Keratinocyte (primary cell): ENCODE results near the gene BICDL1. TPM values are rescaled to one million over a fixed set of nuclear protein-coding genes. Genes with fewer than 3 reads are reported as not detected.

Experiments used
- DNase-seq: peaks from one replicate; pipeline ENCODE4 v3.0.0-alpha.2; 2011; ENCODE audit warnings: low read depth, missing footprints, low spot score
- FAIRE-seq: peaks from 2 replicates; lab custom pipeline; 2011; peaks lifted over from hg19 to GRCh38; lab: Jason Lieb, UNC
- H2AFZ ChIP-seq: 2 replicates; pipeline ENCODE4 v1.6.0; 2012; ENCODE audit warnings: low read length, control low read depth, inconsistent platforms; ENCODE audit not compliant: control insufficient read depth
- H3K27ac ChIP-seq: 2 replicates; pipeline ENCODE4 v1.5.1; 2011; ENCODE audit warnings: low read length; ENCODE audit not compliant: control insufficient read depth, insufficient read depth
- H3K27me3 ChIP-seq: 3 replicates; pipeline ENCODE4 v1.6.0; 2011; ENCODE audit warnings: low read length; ENCODE audit not compliant: control insufficient read depth, insufficient read depth; ENCODE audit errors: extremely low read depth
- H3K36me3 ChIP-seq, 2 experiments: 2 replicates in 1 of 2; 3 replicates in 1 of 2; pipeline ENCODE4 v1.5.1; 2011; ENCODE audit warnings: low read length in 2 of 2, mild to moderate bottlenecking in 1 of 2; ENCODE audit not compliant: control insufficient read depth in 2 of 2, insufficient read depth in 2 of 2; ENCODE audit errors: extremely low read depth in 1 of 2
- H3K4me1 ChIP-seq: 3 replicates; pipeline ENCODE4 v1.5.1; 2011; ENCODE audit warnings: low read length; ENCODE audit not compliant: control insufficient read depth, insufficient read depth; ENCODE audit errors: extremely low read depth
- H3K4me2 ChIP-seq: 3 replicates; pipeline ENCODE4 v1.6.0; 2011; ENCODE audit warnings: low read depth, low read length; ENCODE audit not compliant: control insufficient read depth, insufficient read depth; ENCODE audit errors: extremely low read depth
- H3K4me3 ChIP-seq, 3 experiments: fragments of 200-600 bp in 1 of 3; sonication (generic) in 1 of 3; 2 replicates in 2 of 3; 3 replicates in 1 of 3; pipeline ENCODE4 v1.5.1; 2011 to 2016; ENCODE audit warnings: low read length in 3 of 3, mild to moderate bottlenecking in 3 of 3, control low read depth in 2 of 3, inconsistent platforms in 1 of 3, low read depth in 1 of 3, mixed read lengths in 1 of 3, mixed run types in 1 of 3, moderate library complexity in 1 of 3; ENCODE audit not compliant: control insufficient read depth in 2 of 3, insufficient read depth in 2 of 3; ENCODE audit errors: extremely low read depth in 1 of 3
- H3K79me2 ChIP-seq: 2 replicates; pipeline ENCODE4 v1.6.0; 2012; ENCODE audit warnings: low read length; ENCODE audit not compliant: control insufficient read depth, insufficient read depth
- H3K9ac ChIP-seq: 3 replicates; pipeline ENCODE4 v1.6.0; 2011; ENCODE audit warnings: low read length; ENCODE audit not compliant: control insufficient read depth, insufficient read depth; ENCODE audit errors: extremely low read depth
- H3K9me1 ChIP-seq: 3 replicates; pipeline ENCODE4 v1.6.0; 2011; ENCODE audit warnings: low read length; ENCODE audit not compliant: control insufficient read depth, insufficient read depth; ENCODE audit errors: extremely low read depth
- H3K9me3 ChIP-seq: 2 replicates; pipeline ENCODE4 v1.5.1; 2012; ENCODE audit warnings: low read depth, low read length; ENCODE audit not compliant: control insufficient read depth
- H4K20me1 ChIP-seq: 3 replicates; pipeline ENCODE4 v1.6.0; 2011; ENCODE audit warnings: low read length; ENCODE audit not compliant: control insufficient read depth, insufficient read depth; ENCODE audit errors: extremely low read depth
- EZH2 ChIP-seq: IDR thresholded peaks from one replicate; pipeline ENCODE4 v1.6.1; 2012; ENCODE audit warnings: inconsistent platforms, mild to moderate bottlenecking, low read length, moderate library complexity
- dilution Hi-C: fragments of 300-500 bp; cut with MboI; formaldehyde crosslinking; loops from one replicate; pipeline ENCODE4 v1.7.0; 2020; ENCODE audit warnings: low sequenced_read_pairs; ENCODE audit not compliant: extremely low pct_ligation_motif_present
- polyA plus RNA-seq, 5 experiments: library from polyadenylated mRNA; depleted of rRNA in 3 of 5; stranded (reverse) in 3 of 5; stranded (forward) in 1 of 5; unstranded in 1 of 5; fragments of >200 nt; gene quantifications; 1 replicate in 1 of 5; 2 replicates in 3 of 5; 3 replicates in 1 of 5; pipeline versions ENCODE4 v1.2.1 to v1.2.3, GENCODE V29; 2011 to 2012; ENCODE audit warnings: missing spikeins in 2 of 5, low read depth in 1 of 5, low replicate concordance in 1 of 5
- TF ChIP-seq, protein P1 (sequence below), 3 experiments: IDR thresholded peaks in 1 of 3; conservative IDR thresholded peaks in 1 of 3; optimal IDR thresholded peaks in 1 of 3; 2 replicates in 2 of 3; 3 replicates in 1 of 3; pipeline versions ENCODE3 to v1.5.1; 2011; ENCODE audit warnings: low read length in 3 of 3, mild to moderate bottlenecking in 3 of 3, moderate library complexity in 2 of 3, control low read depth in 1 of 3, inconsistent platforms in 1 of 3; ENCODE audit not compliant: insufficient read depth in 2 of 3; ENCODE audit errors: extremely low read depth in 1 of 3

Gene BICDL1
- polyA plus RNA-seq, 1 donor (not counting 4 experiments of a cell fraction or from before 2014, with no cell fraction given) = 6.4 TPM

- TF ChIP-seq EZH2 = no peak
- TF ChIP-seq, protein P1, sequence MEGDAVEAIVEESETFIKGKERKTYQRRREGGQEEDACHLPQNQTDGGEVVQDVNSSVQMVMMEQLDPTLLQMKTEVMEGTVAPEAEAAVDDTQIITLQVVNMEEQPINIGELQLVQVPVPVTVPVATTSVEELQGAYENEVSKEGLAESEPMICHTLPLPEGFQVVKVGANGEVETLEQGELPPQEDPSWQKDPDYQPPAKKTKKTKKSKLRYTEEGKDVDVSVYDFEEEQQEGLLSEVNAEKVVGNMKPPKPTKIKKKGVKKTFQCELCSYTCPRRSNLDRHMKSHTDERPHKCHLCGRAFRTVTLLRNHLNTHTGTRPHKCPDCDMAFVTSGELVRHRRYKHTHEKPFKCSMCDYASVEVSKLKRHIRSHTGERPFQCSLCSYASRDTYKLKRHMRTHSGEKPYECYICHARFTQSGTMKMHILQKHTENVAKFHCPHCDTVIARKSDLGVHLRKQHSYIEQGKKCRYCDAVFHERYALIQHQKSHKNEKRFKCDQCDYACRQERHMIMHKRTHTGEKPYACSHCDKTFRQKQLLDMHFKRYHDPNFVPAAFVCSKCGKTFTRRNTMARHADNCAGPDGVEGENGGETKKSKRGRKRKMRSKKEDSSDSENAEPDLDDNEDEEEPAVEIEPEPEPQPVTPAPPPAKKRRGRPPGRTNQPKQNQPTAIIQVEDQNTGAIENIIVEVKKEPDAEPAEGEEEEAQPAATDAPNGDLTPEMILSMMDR (optimal IDR thresholded peaks at IDR 0.05 in 1 of 3, IDR thresholded peaks at IDR 0.05 in 1 of 3, conservative IDR thresholded peaks at IDR 0.05 in 1 of 3; ENCODE audit: extremely low read depth in 1 of 3, insufficient read depth in 2 of 3, low read length in 3 of 3) = no peak
- Histone ChIP-seq H3K4me3 (peak overlapping the region in 1 of 3 experiments; percentile 11), H3K9ac (peak overlapping the region; percentile 26), H3K79me2 (no peaks in the 10 kb centered on the region), H3K4me1 (peaks cover 18% of the 10 kb centered on the region), H3K27ac (peak overlapping the region; percentile 58), H4K20me1 (no peaks in the 10 kb centered on the region), H2AFZ (peak overlapping the region; percentile 32), H3K9me3 (no peaks in the 10 kb centered on the region), H3K9me1 (no peaks in the 10 kb centered on the region), H3K4me2 (peak overlapping the region; percentile 76), H3K27me3 (no peaks in the 10 kb centered on the region), H3K36me3 (no peaks in the 10 kb centered on the region)
- dilution Hi-C loops = no loop called here
- FAIRE-seq = peak; percentile 13
- DNase-seq = no peak
Measured at GRCh38 chr12:120078868-120079267, 89.8 kb downstream of the BICDL1 start.

- peak; percentile 88 for FAIRE-seq
- peak; percentile 59 for DNase-seq
- Histone ChIP-seq H4K20me1 (no peaks in the 10 kb centered on the region), H2AFZ (peak overlapping the region; percentile 32), H3K4me2 (peak overlapping the region; percentile 76), H3K4me3 (peak overlapping the region in 1 of 3 experiments; percentile 11), H3K36me3 (no peaks in the 10 kb centered on the region), H3K79me2 (no peaks in the 10 kb centered on the region), H3K27me3 (no peaks in the 10 kb centered on the region), H3K4me1 (peaks cover 18% of the 10 kb centered on the region), H3K9me1 (no peaks in the 10 kb centered on the region), H3K9ac (no peak overlapping the region), H3K27ac (peak overlapping the region; percentile 58), H3K9me3 (no peaks in the 10 kb centered on the region)
- dilution Hi-C loops = no loop called here
- TF ChIP-seq EZH2 = no peak
- TF ChIP-seq, protein P1 (optimal IDR thresholded peaks at IDR 0.05 in 1 of 3, IDR thresholded peaks at IDR 0.05 in 1 of 3, conservative IDR thresholded peaks at IDR 0.05 in 1 of 3; ENCODE audit: extremely low read depth in 1 of 3, insufficient read depth in 2 of 3, low read length in 3 of 3) = no peak
Measured at GRCh38 chr12:120079411-120080400, 90.7 kb downstream of the BICDL1 start.
